ENCODE data around the gene BAMBI. TPM values are rescaled to one million over a fixed set of nuclear protein-coding genes. Genes with fewer than 3 reads are reported as not detected.

Gene BAMBI
- total and polyA plus RNA-seq, 10 of the 15 experiments (the other 5 are each of a cell fraction or from before 2014, with no cell fraction given) = 0.03 to 0.18 (median 0.09) TPM; not detected in 6

GRCh38 chr10:28694530-28694929 is 17.2 kb downstream of the BAMBI start (continued):
- TF ChIP-seq, protein P1, sequence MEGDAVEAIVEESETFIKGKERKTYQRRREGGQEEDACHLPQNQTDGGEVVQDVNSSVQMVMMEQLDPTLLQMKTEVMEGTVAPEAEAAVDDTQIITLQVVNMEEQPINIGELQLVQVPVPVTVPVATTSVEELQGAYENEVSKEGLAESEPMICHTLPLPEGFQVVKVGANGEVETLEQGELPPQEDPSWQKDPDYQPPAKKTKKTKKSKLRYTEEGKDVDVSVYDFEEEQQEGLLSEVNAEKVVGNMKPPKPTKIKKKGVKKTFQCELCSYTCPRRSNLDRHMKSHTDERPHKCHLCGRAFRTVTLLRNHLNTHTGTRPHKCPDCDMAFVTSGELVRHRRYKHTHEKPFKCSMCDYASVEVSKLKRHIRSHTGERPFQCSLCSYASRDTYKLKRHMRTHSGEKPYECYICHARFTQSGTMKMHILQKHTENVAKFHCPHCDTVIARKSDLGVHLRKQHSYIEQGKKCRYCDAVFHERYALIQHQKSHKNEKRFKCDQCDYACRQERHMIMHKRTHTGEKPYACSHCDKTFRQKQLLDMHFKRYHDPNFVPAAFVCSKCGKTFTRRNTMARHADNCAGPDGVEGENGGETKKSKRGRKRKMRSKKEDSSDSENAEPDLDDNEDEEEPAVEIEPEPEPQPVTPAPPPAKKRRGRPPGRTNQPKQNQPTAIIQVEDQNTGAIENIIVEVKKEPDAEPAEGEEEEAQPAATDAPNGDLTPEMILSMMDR (IDR thresholded peaks at IDR 0.05 in 2 of 3, conservative IDR thresholded peaks at IDR 0.05 in 1 of 3; ENCODE audit: control insufficient read depth in 2 of 3, extremely low read depth in 1 of 3, insufficient read depth in 1 of 3, low read depth in 3 of 3, low read length in 3 of 3) = no peak

DNA sequence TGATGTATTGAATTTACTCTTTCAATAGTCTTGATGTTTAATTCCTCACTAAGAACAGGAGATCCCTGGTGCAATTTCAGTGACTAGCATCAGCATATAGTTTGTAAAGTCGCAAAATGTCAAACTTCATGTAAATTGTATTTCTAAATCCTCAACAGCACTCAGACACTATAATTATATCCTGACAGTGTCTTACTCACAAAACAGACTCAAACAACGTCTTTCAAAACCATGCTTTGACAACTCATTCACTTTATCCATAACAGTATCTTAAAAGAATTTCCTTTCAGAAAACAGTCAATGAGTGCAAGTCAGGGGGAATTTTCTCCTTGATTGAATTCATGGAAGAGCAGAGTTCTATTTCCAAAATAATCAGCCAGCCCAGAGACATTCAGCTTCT is 20.8 kb downstream of the BAMBI start:
- Histone ChIP-seq H4K20me1 (ENCODE audit: control insufficient read depth, insufficient read depth) (no peaks in the 10 kb centered on the region), H3K79me2 (ENCODE audit: control insufficient read depth, insufficient read depth, low read length) (no peaks in the 10 kb centered on the region), H3K4me3 (no peak overlapping the region), H3K4me1 (ENCODE audit: control insufficient read depth, insufficient read depth, low read length) (no peaks in the 10 kb centered on the region), H3K4me2 (ENCODE audit: control insufficient read depth, insufficient read depth) (no peak overlapping the region), H3K9me3 (replicated peaks; ENCODE audit: control insufficient read depth, insufficient read depth, low read length) (no peaks in the 10 kb centered on the region), H2AFZ (ENCODE audit: control insufficient read depth, low read depth, low read length) (no peak overlapping the region), H3K27me3 (replicated peaks in 1 of 2; ENCODE audit: control insufficient read depth in 2 of 2, insufficient read depth in 2 of 2, low read length in 1 of 2) (no peaks in the 10 kb centered on the region), H3K9ac (ENCODE audit: control insufficient read depth, insufficient read depth, low read length) (no peak overlapping the region), H3K27ac (ENCODE audit: control insufficient read depth, insufficient read depth) (no peak overlapping the region), H3K36me3 (ENCODE audit: control insufficient read depth in 2 of 2, insufficient read depth in 2 of 2, low read length in 1 of 2) (no peaks in the 10 kb centered on the region)
- CTCF ChIA-PET = no interaction called here
- no peak for ATAC-seq
- in situ Hi-C loops (cut with MboI) (no loop called here), intact Hi-C loops (cut with micrococcal nuclease; ENCODE audit: unreplicated experiment) (no loop called here)
- DNase-seq (ENCODE audit: low read depth, low spot score) = no peak
- no peak for FAIRE-seq
- POLR2A ChIA-PET = no interaction called here
- 20% methylated on average over 2 of the region's 2 CpGs for WGBS (ENCODE audit: insufficient coverage, insufficient replicate concordance, low lambda C conversion rate, missing lambda C conversion rate)
- SMC1A ChIA-PET (ENCODE audit: uncharacterized antibody, unreplicated experiment) = no interaction called here
- RAD21 ChIA-PET (ENCODE audit: unreplicated experiment) = no interaction called here
- no TSS peak for BruUV-seq (replicated peaks)
- TF ChIP-seq FOXM1 (IDR thresholded peaks at IDR 0.05; ENCODE audit: low read depth, low read length) (no peak), ZNF592 (IDR thresholded peaks at IDR 0.05) (no peak), SMC3 (IDR thresholded peaks at IDR 0.05; ENCODE audit: borderline replicate concordance, low read length) (no peak), BCL11A (IDR thresholded peaks at IDR 0.05; ENCODE audit: low read depth, low read length) (no peak), SPI1 (IDR thresholded peaks at IDR 0.05; ENCODE audit: borderline replicate concordance, insufficient read depth, low read depth, low read length) (no peak), CREB1 (IDR thresholded peaks at IDR 0.05; ENCODE audit: low read depth) (no peak), TAF1 (IDR thresholded peaks at IDR 0.05; ENCODE audit: borderline replicate concordance, low read depth, low read length) (no peak)
- TF ChIP-seq, protein P2, sequence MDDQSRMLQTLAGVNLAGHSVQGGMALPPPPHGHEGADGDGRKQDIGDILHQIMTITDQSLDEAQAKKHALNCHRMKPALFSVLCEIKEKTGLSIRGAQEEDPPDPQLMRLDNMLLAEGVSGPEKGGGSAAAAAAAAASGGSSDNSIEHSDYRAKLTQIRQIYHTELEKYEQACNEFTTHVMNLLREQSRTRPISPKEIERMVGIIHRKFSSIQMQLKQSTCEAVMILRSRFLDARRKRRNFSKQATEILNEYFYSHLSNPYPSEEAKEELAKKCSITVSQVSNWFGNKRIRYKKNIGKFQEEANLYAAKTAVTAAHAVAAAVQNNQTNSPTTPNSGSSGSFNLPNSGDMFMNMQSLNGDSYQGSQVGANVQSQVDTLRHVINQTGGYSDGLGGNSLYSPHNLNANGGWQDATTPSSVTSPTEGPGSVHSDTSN (IDR thresholded peaks at IDR 0.05; ENCODE audit: insufficient replicate concordance, low read depth, low read length) = no peak

All from GM12878 (cell line).